ENCODE results near the gene WDR27.

WDR27 gene

DNA sequence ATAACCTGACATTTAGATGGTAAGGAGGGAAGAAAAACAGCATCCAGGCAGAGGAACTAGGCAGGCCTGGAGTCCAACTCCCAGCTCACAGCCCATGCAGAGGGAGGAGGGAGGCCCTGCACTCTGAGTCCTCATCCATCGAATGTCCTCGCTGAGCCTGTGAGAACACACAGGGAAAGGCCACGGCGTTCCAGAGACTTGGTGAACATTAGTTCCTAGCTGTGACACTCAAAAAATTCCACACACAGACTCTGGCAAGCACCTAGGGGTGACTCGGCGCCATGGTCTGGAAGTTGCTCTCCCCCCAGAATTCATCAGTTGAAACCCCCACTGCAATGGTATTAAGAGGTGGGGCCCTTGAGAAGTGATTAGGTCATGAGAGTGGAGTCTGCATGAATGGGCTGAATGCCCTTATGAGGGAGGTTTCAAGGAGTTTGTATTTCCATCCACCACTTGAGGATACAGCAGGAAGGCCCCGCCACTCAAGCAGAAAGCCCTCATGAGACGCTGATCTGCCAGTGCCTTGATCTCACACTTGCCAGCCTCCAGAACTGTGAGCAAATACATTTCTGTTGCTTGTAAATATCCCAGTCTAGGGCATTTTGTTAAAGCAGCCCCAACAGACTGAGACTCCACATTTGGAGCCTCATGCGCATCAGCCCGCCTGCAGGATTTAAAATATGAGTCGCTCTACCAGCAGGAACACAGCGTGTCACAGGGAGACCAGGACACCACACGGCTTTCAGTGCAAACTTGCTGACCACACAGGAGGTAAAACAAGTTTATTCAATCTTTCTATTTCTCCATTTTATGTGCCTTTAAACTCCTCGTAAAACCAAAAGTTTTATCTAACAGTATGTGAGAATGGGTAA, 73.9 kb downstream of the WDR27 start:
- H3K9me3 ChIP-seq (ENCODE audit: insufficient read depth, low read length, severe bottlenecking), result no peaks in the 10 kb centered on the region
- no peak for ATAC-seq (ENCODE audit: insufficient read depth, low read depth)
- H3K79me2 ChIP-seq (ENCODE audit: insufficient read depth, low read length), result no peaks in the 10 kb centered on the region
- H3K36me3 ChIP-seq (ENCODE audit: insufficient read depth, low read length), result 0 out of 2 replicates have a peak, but pooled peaks cover 6% of the 10 kb centered on the region
- no peak overlapping the region for H3K4me3 ChIP-seq (ENCODE audit: low read depth in 1 of 2, low read length in 2 of 2)
- no peak for TF ChIP-seq EZH2 (IDR thresholded peaks at IDR 0.05; ENCODE audit: borderline replicate concordance, low read depth, low read length, severe bottlenecking)
- TF ChIP-seq, protein P1, sequence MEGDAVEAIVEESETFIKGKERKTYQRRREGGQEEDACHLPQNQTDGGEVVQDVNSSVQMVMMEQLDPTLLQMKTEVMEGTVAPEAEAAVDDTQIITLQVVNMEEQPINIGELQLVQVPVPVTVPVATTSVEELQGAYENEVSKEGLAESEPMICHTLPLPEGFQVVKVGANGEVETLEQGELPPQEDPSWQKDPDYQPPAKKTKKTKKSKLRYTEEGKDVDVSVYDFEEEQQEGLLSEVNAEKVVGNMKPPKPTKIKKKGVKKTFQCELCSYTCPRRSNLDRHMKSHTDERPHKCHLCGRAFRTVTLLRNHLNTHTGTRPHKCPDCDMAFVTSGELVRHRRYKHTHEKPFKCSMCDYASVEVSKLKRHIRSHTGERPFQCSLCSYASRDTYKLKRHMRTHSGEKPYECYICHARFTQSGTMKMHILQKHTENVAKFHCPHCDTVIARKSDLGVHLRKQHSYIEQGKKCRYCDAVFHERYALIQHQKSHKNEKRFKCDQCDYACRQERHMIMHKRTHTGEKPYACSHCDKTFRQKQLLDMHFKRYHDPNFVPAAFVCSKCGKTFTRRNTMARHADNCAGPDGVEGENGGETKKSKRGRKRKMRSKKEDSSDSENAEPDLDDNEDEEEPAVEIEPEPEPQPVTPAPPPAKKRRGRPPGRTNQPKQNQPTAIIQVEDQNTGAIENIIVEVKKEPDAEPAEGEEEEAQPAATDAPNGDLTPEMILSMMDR (IDR thresholded peaks at IDR 0.05; ENCODE audit: borderline replicate concordance, extremely low read depth, low read length, poor library complexity, severe bottlenecking), result no peak
- H3K4me2 ChIP-seq (ENCODE audit: insufficient read depth, low read length), result no peak overlapping the region
- H3K9ac ChIP-seq (ENCODE audit: low read depth, low read length), result no peak overlapping the region
- H4K20me1 ChIP-seq (ENCODE audit: insufficient read depth, low read length), result no peaks in the 10 kb centered on the region
- no peak overlapping the region for H3K27ac ChIP-seq (ENCODE audit: low read length)
- no peak overlapping the region for H2AFZ ChIP-seq (ENCODE audit: low read depth, low read length)
- no peaks in the 10 kb centered on the region for H3K27me3 ChIP-seq (ENCODE audit: insufficient read depth, low read length, poor library complexity)
- no peak for DNase-seq
- no peaks in the 10 kb centered on the region for H3K4me1 ChIP-seq (ENCODE audit: insufficient read depth, low read length)

DNA sequence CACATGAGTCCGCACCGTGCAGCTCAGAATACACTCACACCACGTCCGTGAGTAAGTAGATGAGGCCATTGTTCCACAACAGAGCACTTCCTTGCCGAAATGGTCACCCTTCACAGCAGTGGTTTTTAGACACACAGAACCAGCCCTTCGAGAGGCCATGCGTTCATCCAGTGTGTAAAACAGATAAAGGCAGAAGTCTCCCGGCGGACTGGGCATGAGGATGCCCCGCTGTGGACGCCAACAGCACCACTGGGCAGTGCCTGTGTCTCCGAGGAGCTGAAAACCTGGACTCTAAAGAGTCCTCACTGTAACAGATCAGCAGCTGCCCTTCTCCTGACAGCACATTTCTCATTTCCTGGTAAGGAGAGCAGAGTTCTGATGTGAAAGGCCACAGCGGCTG, 75.2 kb downstream of the WDR27 start:
- Histone ChIP-seq H3K9me3 (ENCODE audit: insufficient read depth, low read length, severe bottlenecking) (no peaks in the 10 kb centered on the region), H3K4me3 (ENCODE audit: low read depth in 1 of 2, low read length in 2 of 2) (no peak overlapping the region), H3K9ac (ENCODE audit: low read depth, low read length) (no peak overlapping the region), H3K36me3 (ENCODE audit: insufficient read depth, low read length) (0 out of 2 replicates have a peak, but pooled peaks cover 6% of the 10 kb centered on the region), H3K4me1 (ENCODE audit: insufficient read depth, low read length) (no peaks in the 10 kb centered on the region), H3K4me2 (ENCODE audit: insufficient read depth, low read length) (no peak overlapping the region), H3K27me3 (ENCODE audit: insufficient read depth, low read length, poor library complexity) (no peaks in the 10 kb centered on the region), H4K20me1 (ENCODE audit: insufficient read depth, low read length) (no peaks in the 10 kb centered on the region), H2AFZ (ENCODE audit: low read depth, low read length) (no peak overlapping the region), H3K79me2 (ENCODE audit: insufficient read depth, low read length) (no peaks in the 10 kb centered on the region), H3K27ac (ENCODE audit: low read length) (no peak overlapping the region)
- no peak for TF ChIP-seq EZH2 (IDR thresholded peaks at IDR 0.05; ENCODE audit: borderline replicate concordance, low read depth, low read length, severe bottlenecking)
- TF ChIP-seq, protein P1 (IDR thresholded peaks at IDR 0.05; ENCODE audit: borderline replicate concordance, extremely low read depth, low read length, poor library complexity, severe bottlenecking), result no peak
- no peak for DNase-seq
- ATAC-seq (ENCODE audit: insufficient read depth, low read depth), result no peak

DNA sequence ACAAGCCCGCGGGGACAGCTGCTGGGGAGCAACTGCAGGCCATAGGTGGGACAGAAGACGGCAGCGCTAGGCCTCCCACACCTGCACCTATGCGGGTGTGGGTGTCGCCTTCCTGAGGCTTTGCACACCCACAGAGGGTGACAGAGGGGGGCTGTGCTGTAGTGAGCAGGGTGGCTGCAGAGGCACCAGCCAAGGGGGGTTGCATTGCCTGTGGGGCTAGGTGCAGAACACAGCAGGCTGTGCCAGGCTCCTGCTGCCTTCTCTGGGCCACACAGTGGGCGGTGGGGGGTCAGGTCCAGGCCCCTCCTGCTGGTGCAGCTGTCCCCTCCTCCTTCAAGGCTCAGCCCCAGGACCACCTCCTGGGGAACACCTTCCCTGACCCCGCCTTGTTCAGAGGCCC, 75.7 kb downstream of the WDR27 start:
- TF ChIP-seq EZH2 (IDR thresholded peaks at IDR 0.05; ENCODE audit: borderline replicate concordance, low read depth, low read length, severe bottlenecking), result no peak
- TF ChIP-seq, protein P1 (IDR thresholded peaks at IDR 0.05; ENCODE audit: borderline replicate concordance, extremely low read depth, low read length, poor library complexity, severe bottlenecking), result no peak

More for the DNA sequence above, 75.7 kb downstream of the WDR27 start:
- Histone ChIP-seq H3K27me3 (ENCODE audit: insufficient read depth, low read length, poor library complexity) (no peaks in the 10 kb centered on the region), H3K4me2 (ENCODE audit: insufficient read depth, low read length) (no peak overlapping the region), H3K4me1 (ENCODE audit: insufficient read depth, low read length) (no peaks in the 10 kb centered on the region), H3K36me3 (ENCODE audit: insufficient read depth, low read length) (0 out of 2 replicates have a peak, but pooled peaks cover 6% of the 10 kb centered on the region), H3K79me2 (ENCODE audit: insufficient read depth, low read length) (no peaks in the 10 kb centered on the region), H2AFZ (ENCODE audit: low read depth, low read length) (no peak overlapping the region), H3K9me3 (ENCODE audit: insufficient read depth, low read length, severe bottlenecking) (no peaks in the 10 kb centered on the region), H3K4me3 (ENCODE audit: low read depth in 1 of 2, low read length in 2 of 2) (no peak overlapping the region), H3K27ac (ENCODE audit: low read length) (no peak overlapping the region), H3K9ac (ENCODE audit: low read depth, low read length) (no peak overlapping the region), H4K20me1 (ENCODE audit: insufficient read depth, low read length) (no peaks in the 10 kb centered on the region)
- no peak for ATAC-seq (ENCODE audit: insufficient read depth, low read depth)
- DNase-seq, result no peak

Measured in DND-41 (cell line).